ENCODE results near the gene FOXO1.

Gene FOXO1

DNA sequence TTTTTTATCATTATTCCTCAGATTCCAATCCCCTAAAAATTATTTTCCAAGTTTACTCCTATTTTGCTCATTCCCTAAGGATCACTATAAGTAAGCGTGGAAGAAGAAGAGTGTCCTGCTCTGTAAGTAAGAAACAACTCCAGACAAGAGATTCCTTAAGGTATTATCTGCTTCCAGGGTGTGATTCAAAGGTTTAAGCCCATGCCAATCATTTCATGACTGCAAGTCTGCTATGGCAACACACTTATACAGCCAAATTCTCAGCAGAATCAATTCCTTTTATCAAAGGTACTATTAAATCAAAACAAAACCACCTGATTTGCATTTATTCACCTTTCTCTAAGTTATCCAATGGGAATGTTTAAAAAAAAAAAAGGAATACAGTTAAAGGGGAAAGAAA, 43.7 kb downstream of the FOXO1 start:
- Histone ChIP-seq H4K20me1 (ENCODE audit: insufficient read depth, low read length, poor library complexity, severe bottlenecking) (no peaks in the 10 kb centered on the region), H3K36me3 (ENCODE audit: insufficient read depth, low read length) (no peaks in the 10 kb centered on the region), H3K4me2 (ENCODE audit: low read depth, low read length, poor library complexity, severe bottlenecking) (no peak overlapping the region), H3K9me3 (ENCODE audit: insufficient read depth, low read depth, low read length) (no peaks in the 10 kb centered on the region), H3K9ac (ENCODE audit: low read depth, low read length, poor library complexity, severe bottlenecking) (no peak overlapping the region), H3K9me2 (replicated peaks; ENCODE audit: low read depth, low read length) (no peaks in the 10 kb centered on the region), H3F3A (ENCODE audit: low read depth) (no peaks in the 10 kb centered on the region), H3K4me1 (ENCODE audit: insufficient read depth, low read length, poor library complexity, severe bottlenecking) (peaks cover 7% of the 10 kb centered on the region), H3K79me2 (ENCODE audit: insufficient read depth, low read length) (peaks cover 13% of the 10 kb centered on the region), H3K4me3 (ENCODE audit: low read length, poor library complexity, severe bottlenecking) (no peak overlapping the region), H2AFZ (ENCODE audit: low read length) (no peak overlapping the region), H3K27me3 (ENCODE audit: insufficient read depth, low read length, poor library complexity, severe bottlenecking) (no peaks in the 10 kb centered on the region)
- TF ChIP-seq, protein P1, sequence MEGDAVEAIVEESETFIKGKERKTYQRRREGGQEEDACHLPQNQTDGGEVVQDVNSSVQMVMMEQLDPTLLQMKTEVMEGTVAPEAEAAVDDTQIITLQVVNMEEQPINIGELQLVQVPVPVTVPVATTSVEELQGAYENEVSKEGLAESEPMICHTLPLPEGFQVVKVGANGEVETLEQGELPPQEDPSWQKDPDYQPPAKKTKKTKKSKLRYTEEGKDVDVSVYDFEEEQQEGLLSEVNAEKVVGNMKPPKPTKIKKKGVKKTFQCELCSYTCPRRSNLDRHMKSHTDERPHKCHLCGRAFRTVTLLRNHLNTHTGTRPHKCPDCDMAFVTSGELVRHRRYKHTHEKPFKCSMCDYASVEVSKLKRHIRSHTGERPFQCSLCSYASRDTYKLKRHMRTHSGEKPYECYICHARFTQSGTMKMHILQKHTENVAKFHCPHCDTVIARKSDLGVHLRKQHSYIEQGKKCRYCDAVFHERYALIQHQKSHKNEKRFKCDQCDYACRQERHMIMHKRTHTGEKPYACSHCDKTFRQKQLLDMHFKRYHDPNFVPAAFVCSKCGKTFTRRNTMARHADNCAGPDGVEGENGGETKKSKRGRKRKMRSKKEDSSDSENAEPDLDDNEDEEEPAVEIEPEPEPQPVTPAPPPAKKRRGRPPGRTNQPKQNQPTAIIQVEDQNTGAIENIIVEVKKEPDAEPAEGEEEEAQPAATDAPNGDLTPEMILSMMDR (conservative IDR thresholded peaks at IDR 0.05; ENCODE audit: low read length) = no peak

DNA sequence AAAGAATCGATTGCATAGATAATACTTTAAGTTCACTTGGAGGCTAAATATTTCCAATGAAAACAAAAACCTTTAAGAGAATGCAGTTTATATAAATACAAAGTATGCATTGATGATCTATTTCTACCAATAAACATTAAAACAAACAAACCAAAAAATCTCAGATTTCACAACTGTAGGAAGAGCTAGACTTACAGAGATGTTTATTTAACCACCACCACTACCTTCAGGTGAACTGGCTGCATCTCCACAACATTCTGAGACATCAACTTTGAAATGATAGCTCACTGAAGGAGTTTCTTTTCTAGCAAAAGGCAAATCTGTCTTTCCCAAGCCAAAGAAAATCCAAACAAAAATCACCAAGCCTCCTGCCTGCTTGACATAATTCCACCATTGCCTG, 44.2 kb downstream of the FOXO1 start:
- H3K27me3 ChIP-seq (ENCODE audit: insufficient read depth, low read length, poor library complexity, severe bottlenecking) = no peaks in the 10 kb centered on the region
- H4K20me1 ChIP-seq (ENCODE audit: insufficient read depth, low read length, poor library complexity, severe bottlenecking) = no peaks in the 10 kb centered on the region
- no peaks in the 10 kb centered on the region for H3K9me2 ChIP-seq (replicated peaks; ENCODE audit: low read depth, low read length)
- H3K9ac ChIP-seq (ENCODE audit: low read depth, low read length, poor library complexity, severe bottlenecking) = no peak overlapping the region
- no peak overlapping the region for H3K4me2 ChIP-seq (ENCODE audit: low read depth, low read length, poor library complexity, severe bottlenecking)
- H3F3A ChIP-seq (ENCODE audit: low read depth) = no peaks in the 10 kb centered on the region
- peaks cover 7% of the 10 kb centered on the region for H3K4me1 ChIP-seq (ENCODE audit: insufficient read depth, low read length, poor library complexity, severe bottlenecking)
- no peak overlapping the region for H3K4me3 ChIP-seq (ENCODE audit: low read length, poor library complexity, severe bottlenecking)
- no peaks in the 10 kb centered on the region for H3K9me3 ChIP-seq (ENCODE audit: insufficient read depth, low read depth, low read length)
- peaks cover 13% of the 10 kb centered on the region for H3K79me2 ChIP-seq (ENCODE audit: insufficient read depth, low read length)
- no peaks in the 10 kb centered on the region for H3K36me3 ChIP-seq (ENCODE audit: insufficient read depth, low read length)
- no peak for TF ChIP-seq EZH2phosphoT487 (IDR thresholded peaks at IDR 0.05; ENCODE audit: borderline replicate concordance)
- TF ChIP-seq, protein P1 (conservative IDR thresholded peaks at IDR 0.05; ENCODE audit: low read length) = no peak
- H2AFZ ChIP-seq (ENCODE audit: low read length) = no peak overlapping the region

DNA sequence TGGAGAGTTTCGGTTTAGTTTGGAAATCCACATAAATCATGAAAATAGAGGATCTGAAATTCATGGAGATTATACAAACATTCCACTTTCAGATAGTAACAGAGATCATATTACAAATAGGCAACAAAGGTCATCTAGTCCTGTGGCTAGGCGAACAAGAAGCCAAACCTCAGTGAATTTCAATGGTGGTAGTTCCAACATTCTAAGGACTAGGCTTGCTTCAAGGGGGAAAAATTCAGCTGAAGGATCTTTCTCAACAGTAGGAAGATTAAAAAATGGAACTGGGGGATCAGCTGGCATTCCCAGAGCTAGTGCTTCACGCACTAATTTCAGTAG, 47.0 kb downstream of the FOXO1 start:
- peaks cover 17% of the 10 kb centered on the region for H3K79me2 ChIP-seq (ENCODE audit: insufficient read depth, low read length)
- H3K9me3 ChIP-seq (ENCODE audit: insufficient read depth, low read depth, low read length) = no peaks in the 10 kb centered on the region
- no peaks in the 10 kb centered on the region for H4K20me1 ChIP-seq (ENCODE audit: insufficient read depth, low read length, poor library complexity, severe bottlenecking)
- no peak overlapping the region for H2AFZ ChIP-seq (ENCODE audit: low read length)
- H3K4me1 ChIP-seq (ENCODE audit: insufficient read depth, low read length, poor library complexity, severe bottlenecking) = peaks cover 1% of the 10 kb centered on the region
- H3K36me3 ChIP-seq (ENCODE audit: insufficient read depth, low read length) = no peaks in the 10 kb centered on the region
- TF ChIP-seq EZH2phosphoT487 (IDR thresholded peaks at IDR 0.05; ENCODE audit: borderline replicate concordance) = no peak
- TF ChIP-seq, protein P1 (conservative IDR thresholded peaks at IDR 0.05; ENCODE audit: low read length) = no peak
- no peaks in the 10 kb centered on the region for H3K9me2 ChIP-seq (replicated peaks; ENCODE audit: low read depth, low read length)
- H3K4me2 ChIP-seq (ENCODE audit: low read depth, low read length, poor library complexity, severe bottlenecking) = no peak overlapping the region
- no peaks in the 10 kb centered on the region for H3F3A ChIP-seq (ENCODE audit: low read depth)
- H3K9ac ChIP-seq (ENCODE audit: low read depth, low read length, poor library complexity, severe bottlenecking) = no peak overlapping the region
- no peak overlapping the region for H3K4me3 ChIP-seq (ENCODE audit: low read length, poor library complexity, severe bottlenecking)
- no peaks in the 10 kb centered on the region for H3K27me3 ChIP-seq (ENCODE audit: insufficient read depth, low read length, poor library complexity, severe bottlenecking)
